K562 (cell line): ENCODE measurements around the gene ISLR2. TPM values are rescaled to one million over a fixed set of nuclear protein-coding genes. Genes with fewer than 3 reads are reported as not detected.

ENCODE experiments used
- HDAC2 ChIP-seq: fragments of 450-650 bp; IDR thresholded peaks from 2 replicates; pipeline ENCODE4 v1.6.1; 2016; ENCODE audit warnings: mild to moderate bottlenecking
- MBD2 ChIP-seq: sonication (generic); IDR thresholded peaks from 2 replicates; pipeline ENCODE4 v1.6.1; 2016; ENCODE audit warnings: low read depth, borderline replicate concordance
- NONO ChIP-seq, 2 experiments: fragments of 200-400 bp in 1 of 2; fragments of 450-650 bp in 1 of 2; formaldehyde crosslinking in 1 of 2; IDR thresholded peaks; 2 replicates each; pipeline ENCODE4 v1.6.1; 2017; ENCODE audit warnings: low read depth in 2 of 2, mild to moderate bottlenecking in 2 of 2, moderate library complexity in 2 of 2, low read length in 1 of 2
- ZNF41 ChIP-seq: fragments of 250-450 bp; sonication (Bioruptor Pico); conservative IDR thresholded peaks from 2 replicates; pipeline ENCODE4 v1.4.0; 2020; ENCODE audit warnings: mild to moderate bottlenecking
- polyA plus RNA-seq, 8 experiments: library from polyadenylated mRNA; depleted of rRNA in 4 of 8; stranded (reverse) in 5 of 8; unstranded in 3 of 8; fragments of >200 nt; fragmentation: Nextera tagmentation in 2 of 8; fragmentation: Illumina TruSeq in 1 of 8; extraction: Ambion mirVana in 2 of 8; extraction: Trizol in 1 of 8; gene quantifications; 2 replicates each; pipeline versions ENCODE4 v1.2.1 to v1.2.3, GENCODE V29; 2011 to 2014; ENCODE audit warnings: inconsistent platforms in 1 of 8, missing spikeins in 1 of 8
- total RNA-seq, 7 experiments: library from RNA; depleted of rRNA in 6 of 7; stranded (reverse); fragments of >200 nt in 6 of 7; fragmentation: Illumina TruSeq in 2 of 7; extraction: Trizol in 2 of 7; gene quantifications; 2 replicates each; pipeline versions ENCODE4 v1.2.1 to v1.2.3, GENCODE V29; 2011 to 2021; ENCODE audit warnings: low replicate concordance in 1 of 7
- TF ChIP-seq, protein P1 (sequence below): fragments of 250-450 bp; sonication (Bioruptor Pico); IDR thresholded peaks from 2 replicates; pipeline ENCODE4 v1.4.0; 2020; ENCODE audit warnings: mild to moderate bottlenecking, moderate library complexity
- TF ChIP-seq, protein P2 (sequence below): fragments of 250-450 bp; sonication (Bioruptor Pico); IDR thresholded peaks from 2 replicates; pipeline ENCODE4 v1.4.0; 2020
- TF ChIP-seq, protein P3 (sequence below): sonication (generic); formaldehyde crosslinking; IDR thresholded peaks from 2 replicates; pipeline ENCODE4 v1.8.0; 2022; ENCODE audit warnings: missing genetic modification reagents, mild to moderate bottlenecking, borderline replicate concordance
- TF ChIP-seq, protein P4 (sequence below): fragments of 250-450 bp; sonication (Bioruptor Pico); IDR thresholded peaks from 2 replicates; pipeline ENCODE4 v1.5.0; 2021

Gene ISLR2
- total and polyA plus RNA-seq, 9 of the 15 experiments (the other 6 are each of a cell fraction or from before 2014, with no cell fraction given) = not detected

DNA sequence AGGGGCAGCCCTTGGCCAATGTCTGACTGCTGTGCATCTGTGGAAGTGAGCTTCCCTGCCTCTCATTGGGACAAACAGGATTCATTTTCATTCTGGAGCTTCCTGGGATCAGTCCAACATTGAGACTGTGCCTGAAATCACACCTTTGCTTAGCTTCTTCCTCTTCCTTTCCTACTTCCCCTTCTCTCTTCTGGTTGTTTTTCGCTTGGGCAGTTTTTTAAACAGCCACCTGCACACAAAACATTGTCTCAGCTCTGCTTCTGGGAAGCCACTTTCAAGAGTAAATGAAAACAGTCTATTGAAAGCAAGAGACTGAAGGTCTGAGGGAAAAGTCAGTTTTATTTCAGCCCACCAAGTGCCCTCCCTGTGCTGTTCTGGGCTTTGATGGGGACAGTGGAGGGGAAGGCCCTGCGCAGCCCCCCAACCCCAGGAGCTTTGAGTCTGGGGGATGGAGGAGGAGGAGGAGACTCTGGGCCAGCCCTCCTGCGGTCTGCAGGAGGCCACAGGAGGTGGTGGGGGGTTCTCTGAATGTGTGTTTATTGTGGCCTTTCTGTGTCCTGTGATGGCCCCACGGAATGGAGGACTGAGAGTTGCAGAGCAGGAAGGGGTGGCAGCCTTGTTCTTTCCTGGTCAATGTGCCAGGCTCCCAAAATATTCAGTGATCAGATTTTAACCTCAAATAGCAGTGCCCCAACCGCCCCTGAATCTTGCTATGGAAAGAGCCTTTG, 7.8 kb upstream of the ISLR2 start (continued):
- TF ChIP-seq, protein P1, sequence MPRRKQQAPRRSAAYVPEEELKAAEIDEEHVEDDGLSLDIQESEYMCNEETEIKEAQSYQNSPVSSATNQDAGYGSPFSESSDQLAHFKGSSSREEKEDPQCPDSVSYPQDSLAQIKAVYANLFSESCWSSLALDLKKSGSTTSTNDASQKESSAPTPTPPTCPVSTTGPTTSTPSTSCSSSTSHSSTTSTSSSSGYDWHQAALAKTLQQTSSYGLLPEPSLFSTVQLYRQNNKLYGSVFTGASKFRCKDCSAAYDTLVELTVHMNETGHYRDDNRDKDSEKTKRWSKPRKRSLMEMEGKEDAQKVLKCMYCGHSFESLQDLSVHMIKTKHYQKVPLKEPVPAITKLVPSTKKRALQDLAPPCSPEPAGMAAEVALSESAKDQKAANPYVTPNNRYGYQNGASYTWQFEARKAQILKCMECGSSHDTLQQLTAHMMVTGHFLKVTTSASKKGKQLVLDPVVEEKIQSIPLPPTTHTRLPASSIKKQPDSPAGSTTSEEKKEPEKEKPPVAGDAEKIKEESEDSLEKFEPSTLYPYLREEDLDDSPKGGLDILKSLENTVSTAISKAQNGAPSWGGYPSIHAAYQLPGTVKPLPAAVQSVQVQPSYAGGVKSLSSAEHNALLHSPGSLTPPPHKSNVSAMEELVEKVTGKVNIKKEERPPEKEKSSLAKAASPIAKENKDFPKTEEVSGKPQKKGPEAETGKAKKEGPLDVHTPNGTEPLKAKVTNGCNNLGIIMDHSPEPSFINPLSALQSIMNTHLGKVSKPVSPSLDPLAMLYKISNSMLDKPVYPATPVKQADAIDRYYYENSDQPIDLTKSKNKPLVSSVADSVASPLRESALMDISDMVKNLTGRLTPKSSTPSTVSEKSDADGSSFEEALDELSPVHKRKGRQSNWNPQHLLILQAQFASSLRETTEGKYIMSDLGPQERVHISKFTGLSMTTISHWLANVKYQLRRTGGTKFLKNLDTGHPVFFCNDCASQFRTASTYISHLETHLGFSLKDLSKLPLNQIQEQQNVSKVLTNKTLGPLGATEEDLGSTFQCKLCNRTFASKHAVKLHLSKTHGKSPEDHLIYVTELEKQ (CRISPR knock-in tag) = no peak
- no peak for TF ChIP-seq HDAC2
- TF ChIP-seq MBD2 = no peak
- TF ChIP-seq ZNF41 (CRISPR knock-in tag) = no peak
- TF ChIP-seq, protein P2, sequence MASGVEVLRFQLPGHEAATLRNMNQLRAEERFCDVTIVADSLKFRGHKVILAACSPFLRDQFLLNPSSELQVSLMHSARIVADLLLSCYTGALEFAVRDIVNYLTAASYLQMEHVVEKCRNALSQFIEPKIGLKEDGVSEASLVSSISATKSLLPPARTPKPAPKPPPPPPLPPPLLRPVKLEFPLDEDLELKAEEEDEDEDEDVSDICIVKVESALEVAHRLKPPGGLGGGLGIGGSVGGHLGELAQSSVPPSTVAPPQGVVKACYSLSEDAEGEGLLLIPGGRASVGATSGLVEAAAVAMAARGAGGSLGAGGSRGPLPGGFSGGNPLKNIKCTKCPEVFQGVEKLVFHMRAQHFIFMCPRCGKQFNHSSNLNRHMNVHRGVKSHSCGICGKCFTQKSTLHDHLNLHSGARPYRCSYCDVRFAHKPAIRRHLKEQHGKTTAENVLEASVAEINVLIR (CRISPR knock-in tag) = no peak
- TF ChIP-seq, protein P3, sequence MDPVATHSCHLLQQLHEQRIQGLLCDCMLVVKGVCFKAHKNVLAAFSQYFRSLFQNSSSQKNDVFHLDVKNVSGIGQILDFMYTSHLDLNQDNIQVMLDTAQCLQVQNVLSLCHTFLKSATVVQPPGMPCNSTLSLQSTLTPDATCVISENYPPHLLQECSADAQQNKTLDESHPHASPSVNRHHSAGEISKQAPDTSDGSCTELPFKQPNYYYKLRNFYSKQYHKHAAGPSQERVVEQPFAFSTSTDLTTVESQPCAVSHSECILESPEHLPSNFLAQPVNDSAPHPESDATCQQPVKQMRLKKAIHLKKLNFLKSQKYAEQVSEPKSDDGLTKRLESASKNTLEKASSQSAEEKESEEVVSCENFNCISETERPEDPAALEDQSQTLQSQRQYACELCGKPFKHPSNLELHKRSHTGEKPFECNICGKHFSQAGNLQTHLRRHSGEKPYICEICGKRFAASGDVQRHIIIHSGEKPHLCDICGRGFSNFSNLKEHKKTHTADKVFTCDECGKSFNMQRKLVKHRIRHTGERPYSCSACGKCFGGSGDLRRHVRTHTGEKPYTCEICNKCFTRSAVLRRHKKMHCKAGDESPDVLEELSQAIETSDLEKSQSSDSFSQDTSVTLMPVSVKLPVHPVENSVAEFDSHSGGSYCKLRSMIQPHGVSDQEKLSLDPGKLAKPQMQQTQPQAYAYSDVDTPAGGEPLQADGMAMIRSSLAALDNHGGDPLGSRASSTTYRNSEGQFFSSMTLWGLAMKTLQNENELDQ (CRISPR knock-in tag) = no peak
- TF ChIP-seq NONO (IDR thresholded peaks at IDR 0.05; ENCODE audit: low read depth in 2 of 2, low read length in 1 of 2) = no peak
- TF ChIP-seq, protein P4, sequence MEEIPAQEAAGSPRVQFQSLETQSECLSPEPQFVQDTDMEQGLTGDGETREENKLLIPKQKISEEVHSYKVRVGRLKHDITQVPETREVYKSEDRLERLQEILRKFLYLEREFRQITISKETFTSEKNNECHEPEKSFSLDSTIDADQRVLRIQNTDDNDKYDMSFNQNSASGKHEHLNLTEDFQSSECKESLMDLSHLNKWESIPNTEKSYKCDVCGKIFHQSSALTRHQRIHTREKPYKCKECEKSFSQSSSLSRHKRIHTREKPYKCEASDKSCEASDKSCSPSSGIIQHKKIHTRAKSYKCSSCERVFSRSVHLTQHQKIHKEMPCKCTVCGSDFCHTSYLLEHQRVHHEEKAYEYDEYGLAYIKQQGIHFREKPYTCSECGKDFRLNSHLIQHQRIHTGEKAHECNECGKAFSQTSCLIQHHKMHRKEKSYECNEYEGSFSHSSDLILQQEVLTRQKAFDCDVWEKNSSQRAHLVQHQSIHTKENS = no peak
